ENCODE data around the gene SPPL2B.

Gene SPPL2B

DNA sequence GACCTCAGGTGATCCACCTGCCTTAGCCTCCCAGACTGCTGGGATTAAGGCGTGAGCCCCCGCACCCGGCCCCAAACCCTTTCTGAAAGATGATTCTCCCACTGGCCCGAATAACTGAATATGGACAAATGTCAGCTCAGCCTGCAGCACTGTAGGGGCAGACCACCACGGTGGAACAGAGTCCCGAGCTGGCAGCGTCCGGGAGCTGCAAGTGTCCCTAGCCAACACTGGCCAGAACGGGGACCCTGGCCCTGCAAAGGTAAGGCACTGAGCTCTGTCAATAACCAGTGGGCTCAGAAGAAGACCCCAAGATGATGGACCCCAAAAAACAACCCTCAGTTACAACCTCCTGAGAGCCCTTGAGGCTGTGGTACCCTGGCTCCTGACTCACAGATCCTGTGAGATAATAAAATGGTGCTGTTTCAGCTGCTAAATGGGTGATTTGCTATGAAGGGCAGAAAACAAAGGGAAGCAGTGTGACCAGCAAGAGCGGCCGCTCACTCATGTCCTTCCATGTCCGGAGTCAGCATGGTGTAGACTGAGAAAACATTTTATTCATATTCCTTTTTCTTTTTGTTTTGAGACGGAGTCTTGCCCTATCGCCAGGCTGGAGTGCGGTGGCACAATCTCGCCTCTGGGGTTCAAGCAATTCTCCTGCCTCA lies 1.7 kb upstream of the SPPL2B start:
- H3K4me2 ChIP-seq (ENCODE audit: low read depth, low read length), result peak overlapping the region; percentile 83; the same call in 1 of the 2 replicates
- H3K27ac ChIP-seq (ENCODE audit: low read length), result no peak overlapping the region
- no peaks in the 10 kb centered on the region for H3K27me3 ChIP-seq (replicated peaks; ENCODE audit: insufficient read depth, low read length)
- H3K9ac ChIP-seq (ENCODE audit: low read length), result no peak overlapping the region
- no peaks in the 10 kb centered on the region for H3K9me3 ChIP-seq (replicated peaks; ENCODE audit: insufficient read depth, low read length)
- DNase-seq, result no peak
- TF ChIP-seq, protein P1, sequence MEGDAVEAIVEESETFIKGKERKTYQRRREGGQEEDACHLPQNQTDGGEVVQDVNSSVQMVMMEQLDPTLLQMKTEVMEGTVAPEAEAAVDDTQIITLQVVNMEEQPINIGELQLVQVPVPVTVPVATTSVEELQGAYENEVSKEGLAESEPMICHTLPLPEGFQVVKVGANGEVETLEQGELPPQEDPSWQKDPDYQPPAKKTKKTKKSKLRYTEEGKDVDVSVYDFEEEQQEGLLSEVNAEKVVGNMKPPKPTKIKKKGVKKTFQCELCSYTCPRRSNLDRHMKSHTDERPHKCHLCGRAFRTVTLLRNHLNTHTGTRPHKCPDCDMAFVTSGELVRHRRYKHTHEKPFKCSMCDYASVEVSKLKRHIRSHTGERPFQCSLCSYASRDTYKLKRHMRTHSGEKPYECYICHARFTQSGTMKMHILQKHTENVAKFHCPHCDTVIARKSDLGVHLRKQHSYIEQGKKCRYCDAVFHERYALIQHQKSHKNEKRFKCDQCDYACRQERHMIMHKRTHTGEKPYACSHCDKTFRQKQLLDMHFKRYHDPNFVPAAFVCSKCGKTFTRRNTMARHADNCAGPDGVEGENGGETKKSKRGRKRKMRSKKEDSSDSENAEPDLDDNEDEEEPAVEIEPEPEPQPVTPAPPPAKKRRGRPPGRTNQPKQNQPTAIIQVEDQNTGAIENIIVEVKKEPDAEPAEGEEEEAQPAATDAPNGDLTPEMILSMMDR (IDR thresholded peaks at IDR 0.05; ENCODE audit: low read length), result no peak
- TF ChIP-seq EZH2 (optimal IDR thresholded peaks at IDR 0.05; ENCODE audit: low read depth, low read length), result no peak
- TF ChIP-seq EZH2phosphoT487 (IDR thresholded peaks at IDR 0.05; ENCODE audit: low read length), result no peak
- peaks cover 22% of the 10 kb centered on the region for H3K4me1 ChIP-seq (ENCODE audit: low read length)
- no peak overlapping the region for H2AFZ ChIP-seq (ENCODE audit: low read length)
- no peaks in the 10 kb centered on the region for H4K20me1 ChIP-seq (ENCODE audit: insufficient read depth, low read length)
- H3K9me2 ChIP-seq (replicated peaks; ENCODE audit: insufficient read depth, low read length), result no peaks in the 10 kb centered on the region
- no peaks in the 10 kb centered on the region for H3K36me3 ChIP-seq (replicated peaks; ENCODE audit: insufficient read depth, low read length)
- peaks cover 83% of the 10 kb centered on the region for H3K79me2 ChIP-seq (ENCODE audit: low read length)
- no peak overlapping the region for H3K4me3 ChIP-seq (ENCODE audit: low read length)
- peaks cover 11% of the 10 kb centered on the region for H3F3A ChIP-seq (ENCODE audit: insufficient read depth, low read length)

DNA sequence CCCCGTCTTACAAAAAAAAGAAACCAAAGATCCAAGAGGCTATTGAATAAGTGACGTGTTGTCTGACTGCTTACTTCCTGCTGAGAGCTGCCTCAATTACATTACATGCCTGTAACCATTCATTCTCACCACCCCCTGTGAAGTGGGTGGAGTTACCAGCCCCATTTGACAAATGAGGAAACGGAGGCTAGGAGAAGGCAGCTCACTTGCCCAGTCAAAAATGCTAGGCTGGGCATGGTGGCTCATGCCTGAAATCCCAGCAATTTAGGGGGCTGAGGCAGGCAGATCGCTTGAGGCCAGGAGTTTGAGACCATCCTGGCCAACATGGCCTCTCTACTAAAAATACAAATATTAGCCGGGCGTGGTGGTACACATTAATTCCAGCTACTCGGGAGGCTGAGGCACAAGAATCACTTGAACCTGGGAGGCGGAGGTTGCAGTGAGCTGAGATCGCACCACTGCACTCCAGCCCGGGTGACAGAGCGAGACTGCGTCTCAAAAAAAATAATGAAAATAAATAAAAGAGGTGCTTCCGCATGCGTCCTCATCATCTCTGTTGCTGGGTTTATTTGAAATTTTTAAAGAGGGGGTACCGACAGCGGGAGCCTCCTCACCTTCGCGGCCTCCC lies 597 bp upstream of the SPPL2B start:
- Histone ChIP-seq H3K9me3 (replicated peaks; ENCODE audit: insufficient read depth, low read length) (no peaks in the 10 kb centered on the region), H4K20me1 (ENCODE audit: insufficient read depth, low read length) (no peaks in the 10 kb centered on the region), H3K27ac (ENCODE audit: low read length) (peak overlapping the region; percentile 26; the same call in 1 of the 2 replicates), H3K4me2 (ENCODE audit: low read depth, low read length) (peak overlapping the region; percentile 83), H3K36me3 (replicated peaks; ENCODE audit: insufficient read depth, low read length) (no peaks in the 10 kb centered on the region), H3K79me2 (ENCODE audit: low read length) (peaks cover 91% of the 10 kb centered on the region), H2AFZ (ENCODE audit: low read length) (peak overlapping the region; percentile 52), H3K9me2 (replicated peaks; ENCODE audit: insufficient read depth, low read length) (no peaks in the 10 kb centered on the region), H3K4me1 (ENCODE audit: low read length) (peaks cover 31% of the 10 kb centered on the region), H3K4me3 (ENCODE audit: low read length) (peak overlapping the region; percentile 95), H3K27me3 (replicated peaks; ENCODE audit: insufficient read depth, low read length) (no peaks in the 10 kb centered on the region), H3F3A (ENCODE audit: insufficient read depth, low read length) (peaks cover 20% of the 10 kb centered on the region), H3K9ac (ENCODE audit: low read length) (peak overlapping the region; percentile 97)
- peak; percentile 69 for DNase-seq
- TF ChIP-seq, protein P1 (IDR thresholded peaks at IDR 0.05; ENCODE audit: low read length), result no peak
- TF ChIP-seq EZH2phosphoT487 (IDR thresholded peaks at IDR 0.05; ENCODE audit: low read length), result no peak
- TF ChIP-seq EZH2 (optimal IDR thresholded peaks at IDR 0.05; ENCODE audit: low read depth, low read length), result no peak

DNA sequence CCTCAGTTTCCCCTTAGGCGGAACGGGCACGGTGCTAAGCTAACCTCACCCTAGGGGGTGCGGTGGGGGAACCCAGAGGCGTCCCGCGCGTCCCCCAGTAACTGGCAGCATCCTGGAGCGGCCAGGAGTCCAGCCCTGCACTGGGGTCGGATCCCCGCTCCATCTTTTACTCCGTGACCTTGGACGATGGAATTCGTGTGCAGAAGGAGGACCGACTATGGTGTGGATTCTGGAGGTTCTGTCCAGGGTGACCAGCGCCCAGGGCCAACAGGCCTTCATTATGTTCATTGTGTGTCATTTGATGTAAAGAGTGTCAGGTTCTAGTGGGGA lies 630 bp downstream of the SPPL2B start:
- H3K9me3 ChIP-seq (replicated peaks; ENCODE audit: insufficient read depth, low read length), result no peaks in the 10 kb centered on the region
- TF ChIP-seq, protein P1 (IDR thresholded peaks at IDR 0.05; ENCODE audit: low read length), result no peak
- TF ChIP-seq EZH2 (optimal IDR thresholded peaks at IDR 0.05; ENCODE audit: low read depth, low read length) (no peak), EZH2phosphoT487 (IDR thresholded peaks at IDR 0.05; ENCODE audit: low read length) (no peak)
- H3K79me2 ChIP-seq (ENCODE audit: low read length), result peaks cover 97% of the 10 kb centered on the region
- no peaks in the 10 kb centered on the region for H4K20me1 ChIP-seq (ENCODE audit: insufficient read depth, low read length)
- H3F3A ChIP-seq (ENCODE audit: insufficient read depth, low read length), result peaks cover 24% of the 10 kb centered on the region
- H2AFZ ChIP-seq (ENCODE audit: low read length), result peak overlapping the region; percentile 52
- H3K4me3 ChIP-seq (ENCODE audit: low read length), result peak overlapping the region; percentile 95
- no peaks in the 10 kb centered on the region for H3K9me2 ChIP-seq (replicated peaks; ENCODE audit: insufficient read depth, low read length)
- H3K9ac ChIP-seq (ENCODE audit: low read length), result peak overlapping the region; percentile 97
- H3K4me1 ChIP-seq (ENCODE audit: low read length), result peaks cover 42% of the 10 kb centered on the region
- no peak for DNase-seq
- no peaks in the 10 kb centered on the region for H3K36me3 ChIP-seq (replicated peaks; ENCODE audit: insufficient read depth, low read length)
- peak overlapping the region; percentile 83 for H3K4me2 ChIP-seq (ENCODE audit: low read depth, low read length)
- H3K27ac ChIP-seq (ENCODE audit: low read length), result peak overlapping the region; percentile 53; the same call in 1 of the 2 replicates
- no peaks in the 10 kb centered on the region for H3K27me3 ChIP-seq (replicated peaks; ENCODE audit: insufficient read depth, low read length)

All from MM.1S (cell line).